GM18505 (cell line): ENCODE measurements around the gene SELENBP1.

Experiments used
- ATAC-seq: cut with Tn5 transposase; IDR thresholded peaks from one replicate; pipeline ENCODE4 v1.9.1; 2021; ENCODE audit not compliant: unreplicated experiment
- POLR2A ChIP-seq: IDR thresholded peaks from 4 replicates; pipeline ENCODE4 v1.6.1; 2011; ENCODE audit warnings: borderline replicate concordance; ENCODE audit not compliant: insufficient read depth, insufficient read length; ENCODE audit errors: extremely low read depth

The SELENBP1 gene

GRCh38 chr1:151346082-151346768 is 26.3 kb downstream of the SELENBP1 start:
- ATAC-seq: no peak
- TF ChIP-seq POLR2A: no peak

- TF ChIP-seq POLR2A: no peak
- no peak for ATAC-seq
Observed at GRCh38 chr1:151344291-151344690, 28.2 kb downstream of the SELENBP1 start.

- TF ChIP-seq POLR2A: no peak
- ATAC-seq: no peak
Observed at GRCh38 chr1:151343587-151343986, 28.9 kb downstream of the SELENBP1 start.

- ATAC-seq: no peak
- TF ChIP-seq POLR2A: no peak
Observed at GRCh38 chr1:151342569-151342968, 29.9 kb downstream of the SELENBP1 start.

- TF ChIP-seq POLR2A: no peak
- ATAC-seq: no peak
Observed at GRCh38 chr1:151342021-151342420, 30.5 kb downstream of the SELENBP1 start.

GRCh38 chr1:151340870-151341754 is 31.4 kb downstream of the SELENBP1 start:
- ATAC-seq: no peak
- no peak for TF ChIP-seq POLR2A

GRCh38 chr1:151336556-151336955 is 35.9 kb downstream of the SELENBP1 start:
- ATAC-seq: no peak
- peak; percentile 41 for TF ChIP-seq POLR2A

GRCh38 chr1:151334822-151335221 is 37.7 kb downstream of the SELENBP1 start:
- no peak for ATAC-seq
- no peak for TF ChIP-seq POLR2A

GRCh38 chr1:151327903-151328674 is 44.4 kb downstream of the SELENBP1 start:
- ATAC-seq: peak; percentile 14
- no peak for TF ChIP-seq POLR2A

GRCh38 chr1:151327223-151327902 is 45.1 kb downstream of the SELENBP1 start, which contains the start of gene PI4KB:
TSS of gene PI4KB (minus strand) at chr1:151327416. CDS start at chr1:151316481, 10,935 bp downstream.
- TF ChIP-seq POLR2A: peak; percentile 80

GRCh38 chr1:151326619-151327222 is 45.8 kb downstream of the SELENBP1 start:
- no peak for TF ChIP-seq POLR2A
- ATAC-seq: peak; percentile 48

More at GRCh38 chr1:151327223-151327902, 45.1 kb downstream of the SELENBP1 start, which contains the start of gene PI4KB:
- ATAC-seq: peak; percentile 56

GRCh38 chr1:151325646-151326429 is 46.7 kb downstream of the SELENBP1 start:
- no peak for ATAC-seq
- TF ChIP-seq POLR2A: no peak

- no peak for ATAC-seq
- no peak for TF ChIP-seq POLR2A
Observed at GRCh38 chr1:151325231-151325630, 47.3 kb downstream of the SELENBP1 start.
